Measurements from ENCODE around the gene SCYL2.
A peak's percentile ranks its signal among the peaks of the same experiment; 100 is the strongest.
"Not testable (repeated sequence)": the region's sequence is repeated elsewhere in the genome, so short reads cannot be mapped to it uniquely, and the experiment has no call there.

Gene SCYL2, protein sequence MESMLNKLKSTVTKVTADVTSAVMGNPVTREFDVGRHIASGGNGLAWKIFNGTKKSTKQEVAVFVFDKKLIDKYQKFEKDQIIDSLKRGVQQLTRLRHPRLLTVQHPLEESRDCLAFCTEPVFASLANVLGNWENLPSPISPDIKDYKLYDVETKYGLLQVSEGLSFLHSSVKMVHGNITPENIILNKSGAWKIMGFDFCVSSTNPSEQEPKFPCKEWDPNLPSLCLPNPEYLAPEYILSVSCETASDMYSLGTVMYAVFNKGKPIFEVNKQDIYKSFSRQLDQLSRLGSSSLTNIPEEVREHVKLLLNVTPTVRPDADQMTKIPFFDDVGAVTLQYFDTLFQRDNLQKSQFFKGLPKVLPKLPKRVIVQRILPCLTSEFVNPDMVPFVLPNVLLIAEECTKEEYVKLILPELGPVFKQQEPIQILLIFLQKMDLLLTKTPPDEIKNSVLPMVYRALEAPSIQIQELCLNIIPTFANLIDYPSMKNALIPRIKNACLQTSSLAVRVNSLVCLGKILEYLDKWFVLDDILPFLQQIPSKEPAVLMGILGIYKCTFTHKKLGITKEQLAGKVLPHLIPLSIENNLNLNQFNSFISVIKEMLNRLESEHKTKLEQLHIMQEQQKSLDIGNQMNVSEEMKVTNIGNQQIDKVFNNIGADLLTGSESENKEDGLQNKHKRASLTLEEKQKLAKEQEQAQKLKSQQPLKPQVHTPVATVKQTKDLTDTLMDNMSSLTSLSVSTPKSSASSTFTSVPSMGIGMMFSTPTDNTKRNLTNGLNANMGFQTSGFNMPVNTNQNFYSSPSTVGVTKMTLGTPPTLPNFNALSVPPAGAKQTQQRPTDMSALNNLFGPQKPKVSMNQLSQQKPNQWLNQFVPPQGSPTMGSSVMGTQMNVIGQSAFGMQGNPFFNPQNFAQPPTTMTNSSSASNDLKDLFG

GRCh38 chr12:100266835-100267602, at the start of gene SCYL2, which contains the start of gene DEPDC4:
Gene SCYL2 (plus strand): TSS chr12:100267177. CDS start chr12:100282971, 15,794 bp downstream.
Gene DEPDC4 (minus strand): TSS chr12:100267079. CDS start chr12:100267076, 3 bp downstream.
- peak; percentile 95 for DNase-seq (ENCODE audit: low read depth in 2 of 2)

DNA sequence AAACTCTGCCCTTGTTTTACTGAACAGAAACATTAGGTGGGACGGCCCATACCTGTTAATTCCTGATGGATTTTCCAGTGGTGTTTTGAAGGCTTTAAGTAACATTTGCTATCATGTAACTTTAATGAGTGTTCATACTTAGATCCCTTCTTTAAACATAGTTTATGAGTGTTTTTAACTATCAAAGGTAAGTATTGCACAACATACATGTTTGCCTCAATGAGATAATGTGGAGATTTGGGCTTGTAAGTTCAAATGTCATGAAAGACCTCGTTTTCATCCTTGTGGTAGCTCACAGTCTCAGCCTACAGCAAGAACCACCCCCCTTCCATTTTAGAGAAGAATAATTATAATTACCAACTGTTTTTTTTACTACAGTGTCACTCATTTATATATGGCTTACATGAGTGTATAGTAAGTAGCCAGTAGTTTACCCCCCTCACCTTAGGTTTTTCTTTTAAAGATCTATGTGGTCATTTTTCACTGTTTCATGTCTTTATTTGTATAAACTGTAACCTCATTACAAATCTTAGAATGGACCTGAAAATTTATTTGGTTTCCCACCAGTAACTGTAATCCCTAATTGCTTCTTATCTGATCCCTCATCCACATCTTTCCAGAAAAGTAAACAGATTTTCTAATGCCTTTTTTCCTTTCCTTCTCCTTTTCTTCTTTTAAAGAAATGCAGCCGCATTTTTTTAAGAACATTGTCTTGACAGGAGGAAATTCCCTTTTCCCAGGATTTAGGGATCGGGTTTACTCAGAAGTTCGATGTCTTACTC, 47.5 kb upstream of the SCYL2 start:
- DNase-seq (ENCODE audit: low read depth in 2 of 2): no peak

DNA sequence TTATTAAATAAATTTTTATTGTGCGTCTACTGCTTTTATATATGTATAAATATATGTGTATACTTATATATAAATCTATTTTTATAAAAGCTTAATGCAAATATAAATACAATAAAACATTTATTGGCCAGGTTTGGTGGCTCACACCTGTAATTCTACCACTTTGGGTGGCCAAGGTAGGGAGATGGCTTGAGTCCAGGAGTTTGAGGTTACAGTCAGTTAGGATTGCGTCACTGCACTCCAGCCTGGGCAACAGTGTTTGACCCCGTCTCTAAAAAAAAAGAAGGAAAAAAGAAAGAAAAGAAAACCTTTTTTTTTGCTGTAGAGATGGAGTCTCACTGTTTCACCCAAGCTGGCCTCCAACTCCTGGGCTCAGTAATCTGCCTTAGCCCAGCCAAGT, 45.5 kb upstream of the SCYL2 start:
- no peak for DNase-seq (ENCODE audit: low read depth in 2 of 2)

DNA sequence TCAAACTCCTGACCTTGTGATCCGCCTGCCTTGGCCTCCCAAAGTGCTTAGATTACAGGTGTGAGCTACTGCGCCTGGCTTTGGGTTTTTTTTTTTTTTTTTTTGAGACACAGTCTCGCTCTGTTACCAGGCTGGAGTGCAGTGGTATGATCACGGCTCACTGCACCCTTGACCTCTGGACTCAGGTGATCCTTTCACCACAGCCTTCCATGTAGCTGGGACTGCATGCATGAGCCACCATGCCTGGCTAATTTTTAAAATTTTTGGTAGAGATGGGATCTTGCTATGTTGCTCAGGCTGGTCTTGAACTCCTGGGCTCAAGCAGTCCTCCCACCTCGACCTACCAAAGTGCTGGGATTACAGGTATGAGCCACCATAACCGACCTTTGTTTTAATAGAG, 44.8 kb upstream of the SCYL2 start:
- DNase-seq (ENCODE audit: low read depth in 2 of 2): not testable (repeated sequence)

- DNase-seq (ENCODE audit: low read depth in 2 of 2): no peak
Measured at GRCh38 chr12:100225491-100225890, 41.5 kb upstream of the SCYL2 start.

DNA sequence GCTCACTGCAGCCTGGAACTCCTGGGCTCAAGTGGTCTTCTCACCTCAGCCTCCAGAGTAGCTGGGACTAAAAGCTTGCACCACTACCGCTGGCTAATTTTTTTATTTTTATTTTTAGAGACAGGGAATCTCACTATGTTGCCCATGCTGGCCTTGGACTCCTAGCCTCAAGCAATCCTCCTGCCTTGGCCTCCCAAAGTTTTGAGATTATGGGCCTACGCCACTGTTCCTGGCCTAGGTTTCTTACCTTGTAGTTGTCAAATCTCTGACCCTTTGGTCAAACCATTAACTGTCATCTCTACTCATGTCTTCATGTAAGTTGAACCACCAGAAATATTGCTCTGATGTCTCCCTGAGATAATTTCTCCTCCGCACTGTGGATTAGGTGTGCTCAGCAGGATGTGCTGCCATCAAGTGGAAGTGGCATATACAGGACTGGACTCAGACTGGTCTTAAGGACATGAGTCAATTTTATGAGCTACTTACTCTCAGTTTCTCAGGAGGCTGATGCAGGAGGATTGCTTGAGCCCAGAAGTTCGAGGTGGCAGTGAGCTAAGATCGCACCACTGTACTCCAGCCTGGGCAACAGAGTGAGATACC, 37.8 kb upstream of the SCYL2 start:
- no peak for DNase-seq (ENCODE audit: low read depth in 2 of 2)

- no peak for DNase-seq (ENCODE audit: low read depth in 2 of 2)
Measured at GRCh38 chr12:100229876-100230275, 37.1 kb upstream of the SCYL2 start.

- DNase-seq (ENCODE audit: low read depth in 2 of 2): not testable (repeated sequence)
Measured at GRCh38 chr12:100231873-100232272, 35.1 kb upstream of the SCYL2 start.

DNA sequence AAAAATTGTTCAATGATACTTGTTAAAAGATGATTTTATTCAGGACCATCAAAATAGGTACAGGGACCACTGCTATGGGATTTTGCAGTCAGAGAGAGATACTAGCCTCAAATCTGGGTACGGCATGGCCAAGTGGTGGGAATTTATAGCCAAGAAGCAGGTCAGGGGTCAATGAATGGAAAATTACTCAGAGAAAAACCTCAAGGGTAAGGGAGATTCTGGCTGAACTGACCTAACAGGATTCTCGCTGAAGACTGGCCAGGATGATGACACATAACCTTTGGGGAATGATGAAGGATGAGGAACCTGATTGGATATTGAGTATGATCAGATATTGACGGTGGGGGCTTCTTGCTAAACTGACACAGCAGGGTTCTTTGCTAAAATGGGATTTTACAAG, 32.8 kb upstream of the SCYL2 start:
- DNase-seq (ENCODE audit: low read depth in 2 of 2): no peak

DNA sequence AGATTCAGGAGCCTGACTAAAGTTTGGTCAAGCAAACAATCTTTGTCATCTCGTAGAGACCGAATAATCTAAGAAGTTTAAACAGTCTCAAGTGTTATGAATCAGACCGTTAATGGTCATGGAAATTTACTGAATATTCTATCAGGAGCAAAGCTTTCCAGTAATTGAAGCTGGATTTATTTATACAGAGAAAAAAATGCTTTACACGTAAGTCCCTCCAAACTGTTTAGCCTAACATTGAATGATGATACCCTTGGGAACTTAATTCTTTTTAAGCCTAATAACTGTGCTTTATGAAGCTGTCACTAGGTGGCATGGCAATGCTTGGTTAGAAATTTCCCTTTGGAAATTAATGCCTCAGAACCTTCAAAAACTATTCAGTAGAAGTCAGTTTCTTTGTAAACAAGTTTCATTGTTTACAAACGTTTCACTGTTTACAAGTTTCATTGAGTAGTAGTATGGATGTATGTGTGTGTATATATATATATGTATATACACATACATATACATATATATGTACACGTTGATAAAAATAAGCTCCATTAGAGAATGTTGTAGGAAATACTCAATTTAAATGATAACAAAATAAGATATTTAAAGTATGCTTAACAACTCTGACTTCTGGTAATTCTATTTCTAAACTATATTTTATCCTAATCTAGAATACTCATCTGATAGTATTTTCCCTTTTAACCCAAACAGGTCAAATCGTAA, 32.2 kb upstream of the SCYL2 start:
- DNase-seq (ENCODE audit: low read depth in 2 of 2): peak; percentile 51 to 54

- DNase-seq (ENCODE audit: low read depth in 2 of 2): no peak
Measured at GRCh38 chr12:100238801-100239200, 28.2 kb upstream of the SCYL2 start.

DNA sequence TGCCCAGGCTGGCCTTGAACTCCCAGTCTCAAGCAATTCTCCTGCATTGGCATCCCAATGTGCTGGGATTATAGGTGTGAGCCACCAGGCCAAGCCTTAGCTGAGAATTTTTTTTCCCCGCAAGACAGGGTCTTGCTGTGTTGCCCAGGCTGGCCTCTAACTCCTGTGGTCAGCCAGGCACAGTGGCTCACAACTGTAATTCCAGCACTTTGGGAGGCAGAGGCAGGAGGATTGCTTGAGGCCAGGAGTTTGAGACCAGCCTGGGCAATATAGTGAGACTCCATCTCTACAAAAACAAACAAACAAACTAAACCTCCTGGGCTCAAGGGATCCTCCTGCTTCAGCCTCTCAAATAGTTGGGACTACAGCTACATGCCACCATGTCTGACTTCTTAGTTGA, 27.4 kb upstream of the SCYL2 start:
- no peak for DNase-seq (ENCODE audit: low read depth in 2 of 2)

DNA sequence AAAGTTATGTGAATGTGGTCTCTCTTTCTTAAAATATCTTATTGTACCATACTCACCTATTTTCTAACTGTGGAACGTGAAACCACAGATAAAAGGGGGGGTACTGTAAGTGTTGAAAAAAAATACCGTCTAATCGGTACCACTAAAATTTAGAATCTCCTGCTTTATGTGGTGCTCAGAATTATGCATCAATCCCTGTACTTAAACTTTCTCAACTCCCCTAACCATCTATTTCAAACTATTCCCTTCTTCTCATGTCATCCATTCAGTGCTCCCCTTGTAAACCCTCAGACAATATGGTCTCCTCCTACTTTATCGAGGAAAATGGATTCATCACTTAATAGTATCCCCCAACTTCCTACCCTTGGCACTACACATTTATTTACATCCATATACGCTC, 23.8 kb upstream of the SCYL2 start:
- DNase-seq (ENCODE audit: low read depth in 2 of 2): no peak

GRCh38 chr12:100247765-100248164, 19.2 kb upstream of the SCYL2 start:
- DNase-seq (ENCODE audit: low read depth in 2 of 2): no peak

DNA sequence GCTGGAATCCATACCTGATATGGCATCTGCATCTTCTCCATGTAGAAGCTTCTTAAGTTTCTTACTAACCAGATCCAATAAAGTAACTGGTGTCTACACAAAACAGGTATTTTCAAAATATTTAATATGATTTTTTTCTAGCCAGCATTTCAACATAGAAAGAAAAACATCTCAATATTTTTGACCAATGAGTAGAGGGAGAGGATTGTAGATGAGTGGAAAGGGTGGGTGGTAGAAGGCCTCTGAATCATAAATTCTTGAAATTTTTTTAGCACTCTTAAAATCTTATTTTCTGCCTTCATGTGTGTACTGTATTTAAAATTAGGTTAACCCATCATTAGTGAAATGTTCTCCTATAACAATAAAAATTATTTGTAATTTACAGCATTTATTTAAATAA, 18.1 kb upstream of the SCYL2 start:
- no peak for DNase-seq (ENCODE audit: low read depth in 2 of 2)

- no peak for DNase-seq (ENCODE audit: low read depth in 2 of 2)
Measured at GRCh38 chr12:100249941-100250340, 17.0 kb upstream of the SCYL2 start.

GRCh38 chr12:100251917-100252316, 15.1 kb upstream of the SCYL2 start:
- DNase-seq (ENCODE audit: low read depth in 2 of 2): no peak

GRCh38 chr12:100253437-100253836, 13.5 kb upstream of the SCYL2 start:
- no peak for DNase-seq (ENCODE audit: low read depth in 2 of 2)

DNA sequence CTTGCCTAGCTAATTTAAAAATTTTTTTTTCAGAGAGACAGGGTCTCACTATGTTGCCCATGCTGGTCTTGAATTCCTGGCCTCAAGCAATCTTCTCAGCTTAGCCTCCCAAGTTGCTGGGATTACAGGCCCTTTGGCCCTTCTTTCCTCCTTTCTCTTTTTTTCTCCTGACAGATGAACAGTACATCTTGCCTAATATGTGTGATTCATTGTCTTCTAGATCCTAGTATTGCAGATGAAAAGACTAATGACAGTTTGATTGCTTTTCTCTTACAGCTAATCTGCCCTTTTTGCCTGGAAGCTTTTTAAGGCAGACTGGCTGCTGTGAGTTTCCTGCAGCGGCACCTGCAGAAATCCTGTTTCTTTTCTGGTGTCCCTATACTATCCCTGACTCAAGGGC, 12.1 kb upstream of the SCYL2 start:
- no peak for DNase-seq (ENCODE audit: low read depth in 2 of 2)

- DNase-seq (ENCODE audit: low read depth in 2 of 2): no peak
Measured at GRCh38 chr12:100258127-100258526, 8.8 kb upstream of the SCYL2 start.

All from fibroblast of skin of left quadriceps (primary cell).